ENCODE measurements around the gene GPRC5B. TPM values are rescaled to one million over a fixed set of nuclear protein-coding genes. Genes with fewer than 3 reads are reported as not detected.

Gene GPRC5B
- total RNA-seq, 1 donor from 2014 or later: 38.6 TPM

- Histone ChIP-seq H3K9ac (ENCODE audit: low read depth in 1 of 3, low read length in 3 of 3) (no peak overlapping the region), H3K36me3 (ENCODE audit: control insufficient read depth in 3 of 3, insufficient read depth in 3 of 3, low read length in 3 of 3) (no peaks in the 10 kb centered on the region), H3K4me3 (ENCODE audit: low read length in 3 of 3) (no peak overlapping the region), H3K27me3 (ENCODE audit: control insufficient read depth in 3 of 3, insufficient read depth in 3 of 3, low read length in 3 of 3) (peaks cover 2 to 5% (median 2%) of the 10 kb centered on the region in 3 donors), H3K4me1 (ENCODE audit: control insufficient read depth in 3 of 3, insufficient read depth in 3 of 3, low read length in 3 of 3) (no peaks in the 10 kb centered on the region), H3K27ac (ENCODE audit: low read depth, low read length) (no peak overlapping the region), H3K9me3 (ENCODE audit: control insufficient read depth in 3 of 3, low read length in 3 of 3) (no peaks in the 10 kb centered on the region)
These were observed 28.6 kb upstream of the GPRC5B start for GRCh38 chr16:19913340-19913645.

GRCh38 chr16:19912455-19913339 is 28.0 kb upstream of the GPRC5B start:
- no peaks in the 10 kb centered on the region for H3K9me3 ChIP-seq (ENCODE audit: control insufficient read depth in 3 of 3, low read length in 3 of 3)

GRCh38 chr16:19911747-19912454 is 27.3 kb upstream of the GPRC5B start:
- H3K9ac ChIP-seq (ENCODE audit: low read depth in 1 of 3, low read length in 3 of 3): no peak overlapping the region
- peaks cover 0 to 3% (median 3%) of the 10 kb centered on the region in 3 donors for H3K4me1 ChIP-seq (ENCODE audit: control insufficient read depth in 3 of 3, insufficient read depth in 3 of 3, low read length in 3 of 3)
- H3K27me3 ChIP-seq (ENCODE audit: control insufficient read depth in 3 of 3, insufficient read depth in 3 of 3, low read length in 3 of 3): peaks cover 5 to 13% (median 11%) of the 10 kb centered on the region in 3 donors
- no peaks in the 10 kb centered on the region for H3K36me3 ChIP-seq (ENCODE audit: control insufficient read depth in 3 of 3, insufficient read depth in 3 of 3, low read length in 3 of 3)
- H3K4me3 ChIP-seq (ENCODE audit: low read length in 3 of 3): no peak overlapping the region
- H3K9me3 ChIP-seq (ENCODE audit: control insufficient read depth in 3 of 3, low read length in 3 of 3): no peaks in the 10 kb centered on the region
- no peak overlapping the region for H3K27ac ChIP-seq (ENCODE audit: low read depth, low read length)

More at GRCh38 chr16:19912455-19913339, 28.0 kb upstream of the GPRC5B start:
- Histone ChIP-seq H3K27ac (ENCODE audit: low read depth, low read length) (no peak overlapping the region), H3K36me3 (ENCODE audit: control insufficient read depth in 3 of 3, insufficient read depth in 3 of 3, low read length in 3 of 3) (no peaks in the 10 kb centered on the region), H3K4me3 (ENCODE audit: low read length in 3 of 3) (no peak overlapping the region), H3K27me3 (ENCODE audit: control insufficient read depth in 3 of 3, insufficient read depth in 3 of 3, low read length in 3 of 3) (peaks cover 5 to 10% (median 8%) of the 10 kb centered on the region in 3 donors), H3K9ac (ENCODE audit: low read depth in 1 of 3, low read length in 3 of 3) (no peak overlapping the region), H3K4me1 (ENCODE audit: control insufficient read depth in 3 of 3, insufficient read depth in 3 of 3, low read length in 3 of 3) (peaks cover 0 to under 1% (median 0%) of the 10 kb centered on the region in 3 donors)

- H3K9ac ChIP-seq (ENCODE audit: low read depth in 1 of 3, low read length in 3 of 3): no peak overlapping the region
- H3K36me3 ChIP-seq (ENCODE audit: control insufficient read depth in 3 of 3, insufficient read depth in 3 of 3, low read length in 3 of 3): no peaks in the 10 kb centered on the region
- peaks cover 4 to 13% (median 11%) of the 10 kb centered on the region in 3 donors for H3K27me3 ChIP-seq (ENCODE audit: control insufficient read depth in 3 of 3, insufficient read depth in 3 of 3, low read length in 3 of 3)
- H3K9me3 ChIP-seq (ENCODE audit: control insufficient read depth in 3 of 3, low read length in 3 of 3): no peaks in the 10 kb centered on the region
- H3K4me1 ChIP-seq (ENCODE audit: control insufficient read depth in 3 of 3, insufficient read depth in 3 of 3, low read length in 3 of 3): peaks cover 0 to 3% (median 3%) of the 10 kb centered on the region in 3 donors
- H3K4me3 ChIP-seq (ENCODE audit: low read length in 3 of 3): no peak overlapping the region
- no peak overlapping the region for H3K27ac ChIP-seq (ENCODE audit: low read depth, low read length)
These were observed 26.6 kb upstream of the GPRC5B start for GRCh38 chr16:19911204-19911603.

- H3K4me1 ChIP-seq (ENCODE audit: control insufficient read depth in 3 of 3, insufficient read depth in 3 of 3, low read length in 3 of 3): peaks cover 0 to 3% (median 3%) of the 10 kb centered on the region in 3 donors
- peaks cover 3 to 11% (median 9%) of the 10 kb centered on the region in 3 donors for H3K27me3 ChIP-seq (ENCODE audit: control insufficient read depth in 3 of 3, insufficient read depth in 3 of 3, low read length in 3 of 3)
- H3K4me3 ChIP-seq (ENCODE audit: low read length in 3 of 3): no peak overlapping the region
- no peak overlapping the region for H3K27ac ChIP-seq (ENCODE audit: low read depth, low read length)
- no peak overlapping the region for H3K9ac ChIP-seq (ENCODE audit: low read depth in 1 of 3, low read length in 3 of 3)
- H3K9me3 ChIP-seq (ENCODE audit: control insufficient read depth in 3 of 3, low read length in 3 of 3): no peaks in the 10 kb centered on the region
- no peaks in the 10 kb centered on the region for H3K36me3 ChIP-seq (ENCODE audit: control insufficient read depth in 3 of 3, insufficient read depth in 3 of 3, low read length in 3 of 3)
These were observed 25.2 kb upstream of the GPRC5B start for GRCh38 chr16:19909750-19910322.

GRCh38 chr16:19908921-19909320 is 24.3 kb upstream of the GPRC5B start:
- H3K9me3 ChIP-seq (ENCODE audit: control insufficient read depth in 3 of 3, low read length in 3 of 3): no peaks in the 10 kb centered on the region
- no peak overlapping the region for H3K4me3 ChIP-seq (ENCODE audit: low read length in 3 of 3)
- H3K36me3 ChIP-seq (ENCODE audit: control insufficient read depth in 3 of 3, insufficient read depth in 3 of 3, low read length in 3 of 3): no peaks in the 10 kb centered on the region
- no peak overlapping the region for H3K27ac ChIP-seq (ENCODE audit: low read depth, low read length)
- H3K27me3 ChIP-seq (ENCODE audit: control insufficient read depth in 3 of 3, insufficient read depth in 3 of 3, low read length in 3 of 3): peaks cover 3 to 11% (median 9%) of the 10 kb centered on the region in 3 donors
- peaks cover 0 to 3% (median 3%) of the 10 kb centered on the region in 3 donors for H3K4me1 ChIP-seq (ENCODE audit: control insufficient read depth in 3 of 3, insufficient read depth in 3 of 3, low read length in 3 of 3)
- no peak overlapping the region for H3K9ac ChIP-seq (ENCODE audit: low read depth in 1 of 3, low read length in 3 of 3)

GRCh38 chr16:19907161-19907992 is 22.7 kb upstream of the GPRC5B start:
- H3K9ac ChIP-seq (ENCODE audit: low read depth in 1 of 3, low read length in 3 of 3): no peak overlapping the region
- H3K9me3 ChIP-seq (ENCODE audit: control insufficient read depth in 3 of 3, low read length in 3 of 3): no peaks in the 10 kb centered on the region
- H3K4me1 ChIP-seq (ENCODE audit: control insufficient read depth in 3 of 3, insufficient read depth in 3 of 3, low read length in 3 of 3): peaks cover 0 to 3% (median 3%) of the 10 kb centered on the region in 3 donors
- H3K36me3 ChIP-seq (ENCODE audit: control insufficient read depth in 3 of 3, insufficient read depth in 3 of 3, low read length in 3 of 3): no peaks in the 10 kb centered on the region
- peak overlapping the region in 1 of 3 donors; percentile 45 for H3K4me3 ChIP-seq (ENCODE audit: low read length in 3 of 3)
- peaks cover 3 to 11% (median 9%) of the 10 kb centered on the region in 3 donors for H3K27me3 ChIP-seq (ENCODE audit: control insufficient read depth in 3 of 3, insufficient read depth in 3 of 3, low read length in 3 of 3)
- no peak overlapping the region for H3K27ac ChIP-seq (ENCODE audit: low read depth, low read length)

- Histone ChIP-seq H3K9me3 (ENCODE audit: control insufficient read depth in 3 of 3, low read length in 3 of 3) (no peaks in the 10 kb centered on the region), H3K9ac (ENCODE audit: low read depth in 1 of 3, low read length in 3 of 3) (no peak overlapping the region), H3K36me3 (ENCODE audit: control insufficient read depth in 3 of 3, insufficient read depth in 3 of 3, low read length in 3 of 3) (no peaks in the 10 kb centered on the region), H3K4me3 (ENCODE audit: low read length in 3 of 3) (no peak overlapping the region), H3K27ac (ENCODE audit: low read depth, low read length) (no peak overlapping the region), H3K27me3 (ENCODE audit: control insufficient read depth in 3 of 3, insufficient read depth in 3 of 3, low read length in 3 of 3) (peaks cover 0 to 9% (median 6%) of the 10 kb centered on the region in 3 donors), H3K4me1 (ENCODE audit: control insufficient read depth in 3 of 3, insufficient read depth in 3 of 3, low read length in 3 of 3) (no peaks in the 10 kb centered on the region)
These were observed 16.5 kb upstream of the GPRC5B start for GRCh38 chr16:19901164-19901563.

GRCh38 chr16:19899605-19899955 is 14.9 kb upstream of the GPRC5B start:
- Histone ChIP-seq H3K27ac (ENCODE audit: low read depth, low read length) (no peak overlapping the region), H3K27me3 (ENCODE audit: control insufficient read depth in 3 of 3, insufficient read depth in 3 of 3, low read length in 3 of 3) (peaks cover 0 to 9% (median 6%) of the 10 kb centered on the region in 3 donors), H3K36me3 (ENCODE audit: control insufficient read depth in 3 of 3, insufficient read depth in 3 of 3, low read length in 3 of 3) (no peaks in the 10 kb centered on the region), H3K9ac (ENCODE audit: low read depth in 1 of 3, low read length in 3 of 3) (no peak overlapping the region), H3K4me3 (ENCODE audit: low read length in 3 of 3) (no peak overlapping the region), H3K9me3 (ENCODE audit: control insufficient read depth in 3 of 3, low read length in 3 of 3) (no peaks in the 10 kb centered on the region), H3K4me1 (ENCODE audit: control insufficient read depth in 3 of 3, insufficient read depth in 3 of 3, low read length in 3 of 3) (no peaks in the 10 kb centered on the region)

All from skeletal muscle tissue (tissue), 4 donors.